Activated naive CD4-positive, alpha-beta T cell treated with anti-CD3 and anti-CD28 coated beads, Interleukin-2, amount 50 U/mL, for 24 hours (primary cell): ENCODE measurements around the gene MTOR.
"Not testable (repeated sequence)": the region's sequence is repeated elsewhere in the genome, so short reads cannot be mapped to it uniquely, and the experiment has no call there.

ENCODE experiments used
- H3K27ac Mint-ChIP-seq: one replicate; pipeline ENCODE4 v1.8.0; 2021; ENCODE audit warnings: mild to moderate bottlenecking, mixed read lengths
- H3K27me3 Mint-ChIP-seq: one replicate; pipeline ENCODE4 v1.8.0; 2021; ENCODE audit warnings: mixed read lengths
- H3K36me3 Mint-ChIP-seq: one replicate; pipeline ENCODE4 v1.8.0; 2021; ENCODE audit warnings: mixed read lengths
- H3K4me1 Mint-ChIP-seq: one replicate; pipeline ENCODE4 v1.8.0; 2021; ENCODE audit warnings: mixed read lengths
- H3K4me3 Mint-ChIP-seq: one replicate; pipeline ENCODE4 v1.8.0; 2021; ENCODE audit warnings: mild to moderate bottlenecking, mixed read lengths
- H3K9me3 Mint-ChIP-seq: one replicate; pipeline ENCODE4 v1.8.0; 2021; ENCODE audit warnings: mixed read lengths

MTOR gene

DNA sequence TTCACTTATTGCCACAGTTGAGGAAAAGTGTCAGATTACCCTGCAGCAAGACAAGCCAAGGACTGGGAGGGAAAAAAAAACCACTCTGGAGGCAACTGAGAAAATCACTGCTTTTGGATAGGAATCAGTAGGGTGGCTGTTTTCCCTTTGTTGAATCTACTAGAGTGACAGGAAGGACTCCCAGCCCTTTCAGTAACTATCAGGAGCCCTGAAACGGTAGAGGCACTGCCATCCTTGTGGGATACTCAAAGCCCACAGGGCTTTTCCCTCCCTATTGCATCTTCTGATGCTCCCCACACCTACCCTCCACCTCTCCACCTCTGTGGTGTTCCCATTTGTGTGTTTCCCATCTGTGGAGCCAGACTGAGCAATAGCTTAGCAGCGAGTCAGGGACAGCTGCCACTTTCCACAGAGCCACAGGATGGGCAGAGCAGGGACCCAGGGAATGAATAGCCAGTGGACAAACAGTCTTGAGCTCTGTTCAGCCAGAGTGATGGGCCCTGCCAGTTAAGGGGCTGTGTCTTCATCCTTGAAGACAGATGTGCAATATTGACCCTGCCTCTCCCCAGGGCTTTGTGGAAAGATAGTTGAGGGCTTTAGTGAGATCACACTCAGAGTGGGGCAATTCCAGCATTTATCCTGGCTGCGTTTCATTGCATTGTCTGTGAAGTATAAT, 24.5 kb upstream of the MTOR start:
- H3K27ac Mint-ChIP-seq: peak overlapping the region; percentile 86
- peaks cover 79% of the 10 kb centered on the region for H3K4me1 Mint-ChIP-seq
- no peaks in the 10 kb centered on the region for H3K9me3 Mint-ChIP-seq
- peak overlapping the region; percentile 33 for H3K4me3 Mint-ChIP-seq
- no peaks in the 10 kb centered on the region for H3K27me3 Mint-ChIP-seq
- peaks cover 23% of the 10 kb centered on the region for H3K36me3 Mint-ChIP-seq

DNA sequence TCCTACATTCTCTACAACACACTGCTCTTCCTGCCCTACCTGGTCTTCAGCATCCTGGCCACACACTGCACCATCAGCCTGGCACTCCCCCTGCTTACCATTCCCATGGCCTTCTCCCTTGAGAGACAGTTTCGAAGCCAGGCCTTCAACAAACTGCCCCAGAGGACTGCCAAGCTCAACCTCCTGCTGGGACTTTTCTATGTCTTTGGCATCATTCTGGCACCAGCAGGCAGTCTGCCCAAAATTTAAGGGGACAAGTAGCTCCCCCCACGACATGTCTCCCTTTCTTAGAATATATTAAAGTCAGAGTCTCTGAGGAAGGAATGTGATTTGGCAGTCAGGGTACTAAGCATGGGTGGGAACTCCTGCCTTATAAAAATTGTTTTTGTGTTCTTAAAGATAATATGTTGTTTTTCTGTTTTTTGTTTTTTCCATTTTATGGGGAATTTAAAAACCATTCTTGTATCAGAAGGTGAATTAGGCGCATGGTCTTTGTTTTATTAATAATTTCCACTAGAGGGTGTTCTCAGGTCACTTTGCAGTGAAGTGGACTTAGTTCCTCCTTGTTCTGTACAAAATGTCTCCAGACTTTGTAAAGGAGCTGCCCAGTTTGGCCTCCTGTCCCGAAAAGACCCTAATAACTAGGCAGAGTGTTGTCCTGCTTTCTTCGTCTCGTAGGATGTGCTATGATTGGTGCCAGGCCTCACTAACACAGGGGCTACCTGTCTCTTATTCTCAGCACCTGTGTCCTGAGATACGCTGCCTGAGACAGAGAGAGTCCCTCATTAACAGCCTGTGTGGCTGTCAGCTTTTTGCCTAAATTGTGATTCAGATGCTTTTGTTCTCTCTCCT, 23.8 kb upstream of the MTOR start:
- H3K36me3 Mint-ChIP-seq: peaks cover 22% of the 10 kb centered on the region
- peaks cover 79% of the 10 kb centered on the region for H3K4me1 Mint-ChIP-seq
- peak overlapping the region; percentile 64 for H3K4me3 Mint-ChIP-seq
- H3K27me3 Mint-ChIP-seq: no peaks in the 10 kb centered on the region
- no peaks in the 10 kb centered on the region for H3K9me3 Mint-ChIP-seq
- peak overlapping the region; percentile 86 for H3K27ac Mint-ChIP-seq

GRCh38 chr1:11284784-11285183, 22.4 kb upstream of the MTOR start:
- Mint-ChIP-seq H3K4me3 (peak overlapping the region; percentile 64), H3K4me1 (peaks cover 82% of the 10 kb centered on the region), H3K36me3 (peaks cover 23% of the 10 kb centered on the region), H3K27me3 (no peaks in the 10 kb centered on the region), H3K27ac (peak overlapping the region; percentile 83), H3K9me3 (no peaks in the 10 kb centered on the region)

- H3K4me1 Mint-ChIP-seq: peaks cover 83% of the 10 kb centered on the region
- H3K36me3 Mint-ChIP-seq: peaks cover 21% of the 10 kb centered on the region
- no peaks in the 10 kb centered on the region for H3K9me3 Mint-ChIP-seq
- no peaks in the 10 kb centered on the region for H3K27me3 Mint-ChIP-seq
- peak overlapping the region; percentile 59 for H3K27ac Mint-ChIP-seq
- H3K4me3 Mint-ChIP-seq: no peak overlapping the region
Observed at GRCh38 chr1:11283151-11283550, 20.8 kb upstream of the MTOR start.

DNA sequence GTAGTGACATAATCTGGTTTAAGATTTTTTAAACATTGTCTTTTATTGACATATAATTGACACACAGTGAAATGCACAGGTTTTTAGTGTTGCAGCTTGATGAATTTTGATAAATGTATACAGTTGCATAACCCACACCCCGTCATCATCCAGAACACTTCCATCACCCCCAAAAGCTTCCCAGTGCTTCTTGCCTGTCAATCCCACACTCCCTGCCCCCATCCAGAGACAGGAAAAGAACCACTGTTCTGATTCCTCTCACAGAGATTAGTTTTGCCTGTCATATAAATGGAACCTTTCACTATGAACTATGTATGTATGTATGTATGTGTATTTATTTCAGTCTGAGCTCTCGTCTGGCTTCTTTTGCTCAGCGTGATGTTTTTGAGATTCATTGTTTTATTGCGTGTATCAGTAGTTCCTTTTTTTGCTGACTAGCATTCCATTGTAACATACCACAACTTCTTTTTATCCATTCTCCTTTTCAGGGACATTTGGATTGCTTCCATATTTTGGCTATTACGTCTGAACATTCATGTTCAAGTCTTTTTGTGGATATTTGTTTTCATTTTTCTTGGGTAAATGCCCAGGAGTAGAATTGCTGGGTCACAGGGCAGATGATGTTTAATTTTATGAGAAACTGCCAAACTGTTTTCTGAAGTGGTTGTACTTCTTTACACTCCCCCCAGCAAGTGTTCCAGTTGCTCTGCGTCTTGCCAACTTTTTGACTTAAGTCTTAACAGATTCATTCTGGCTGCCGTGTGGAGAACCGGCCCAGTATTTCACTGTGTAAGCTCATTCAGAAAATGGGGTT, 19.4 kb upstream of the MTOR start:
- Mint-ChIP-seq H3K36me3 (peaks cover 23% of the 10 kb centered on the region), H3K4me3 (peak overlapping the region; percentile 57), H3K9me3 (no peaks in the 10 kb centered on the region), H3K27me3 (no peaks in the 10 kb centered on the region), H3K4me1 (peaks cover 82% of the 10 kb centered on the region), H3K27ac (peak overlapping the region; percentile 88)

DNA sequence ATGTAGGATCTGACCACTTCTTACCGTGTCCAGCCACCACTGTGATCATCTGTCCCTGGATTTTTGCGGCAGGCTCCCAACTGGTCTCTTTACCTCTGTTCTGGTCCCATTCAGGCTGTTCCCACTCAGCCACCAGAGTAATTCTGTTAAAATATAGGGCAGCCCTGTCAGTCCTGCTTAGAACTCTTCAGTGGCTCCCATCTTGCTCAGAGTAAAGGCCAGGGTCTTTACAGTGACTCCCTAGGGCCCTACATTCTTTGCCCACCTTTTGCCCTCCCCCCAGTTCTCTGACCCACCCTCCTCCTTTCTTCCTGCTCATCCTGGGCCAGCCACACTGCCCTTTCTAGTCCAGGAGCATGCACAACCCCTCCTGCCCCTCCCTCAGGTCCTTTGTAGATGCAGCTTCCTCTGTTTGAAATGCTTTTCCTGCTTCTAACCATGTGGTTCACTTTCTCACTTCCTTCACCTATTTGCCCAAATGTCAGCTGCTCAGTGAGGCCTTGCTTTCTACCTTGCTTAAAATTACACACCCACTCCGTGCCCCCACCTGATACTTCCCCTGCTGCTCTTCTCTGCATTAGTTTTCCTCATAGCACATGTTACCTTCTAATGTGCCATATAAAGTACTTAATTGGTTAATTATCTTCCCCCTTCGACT, 18.5 kb upstream of the MTOR start:
- Mint-ChIP-seq H3K36me3 (peaks cover 23% of the 10 kb centered on the region), H3K27ac (peak overlapping the region; percentile 88), H3K27me3 (no peaks in the 10 kb centered on the region), H3K4me3 (peak overlapping the region; percentile 57), H3K9me3 (no peaks in the 10 kb centered on the region), H3K4me1 (peaks cover 80% of the 10 kb centered on the region)

DNA sequence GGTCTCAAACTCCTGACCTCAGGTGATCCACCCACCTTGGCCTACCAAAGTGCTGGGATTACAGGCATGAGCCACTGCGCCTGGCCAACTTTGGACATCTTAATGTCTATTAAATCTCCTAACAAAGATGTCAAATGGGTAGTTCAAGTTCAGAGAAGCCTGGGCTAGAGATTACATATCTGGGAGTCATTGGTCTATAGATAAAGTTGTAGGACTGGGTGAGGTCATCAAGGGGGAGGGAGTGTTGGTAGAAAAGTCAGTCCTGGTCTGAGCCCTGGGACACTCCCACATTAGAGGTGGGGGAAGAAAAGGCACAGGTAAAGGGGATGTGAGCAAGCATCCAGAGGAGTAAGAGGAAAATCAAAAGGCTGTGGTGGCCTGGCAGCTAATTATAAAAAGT, 17.3 kb upstream of the MTOR start:
- H3K27ac Mint-ChIP-seq: peak overlapping the region; percentile 88
- H3K36me3 Mint-ChIP-seq: peaks cover 24% of the 10 kb centered on the region
- no peaks in the 10 kb centered on the region for H3K9me3 Mint-ChIP-seq
- no peaks in the 10 kb centered on the region for H3K27me3 Mint-ChIP-seq
- peak overlapping the region; percentile 13 for H3K4me3 Mint-ChIP-seq
- H3K4me1 Mint-ChIP-seq: peaks cover 80% of the 10 kb centered on the region

- no peak overlapping the region for H3K4me3 Mint-ChIP-seq
- peaks cover 24% of the 10 kb centered on the region for H3K36me3 Mint-ChIP-seq
- peak overlapping the region; percentile 25 for H3K27ac Mint-ChIP-seq
- H3K4me1 Mint-ChIP-seq: peaks cover 76% of the 10 kb centered on the region
- no peaks in the 10 kb centered on the region for H3K9me3 Mint-ChIP-seq
- H3K27me3 Mint-ChIP-seq: no peaks in the 10 kb centered on the region
Observed at GRCh38 chr1:11279152-11279551, 16.8 kb upstream of the MTOR start.

- no peaks in the 10 kb centered on the region for H3K27me3 Mint-ChIP-seq
- no peaks in the 10 kb centered on the region for H3K9me3 Mint-ChIP-seq
- H3K27ac Mint-ChIP-seq: peak overlapping the region; percentile 97
- peak overlapping the region; percentile 99 for H3K4me3 Mint-ChIP-seq
- H3K4me1 Mint-ChIP-seq: peaks cover 34% of the 10 kb centered on the region
- peaks cover 17% of the 10 kb centered on the region for H3K36me3 Mint-ChIP-seq
Observed at GRCh38 chr1:11273595-11274234, 11.4 kb upstream of the MTOR start.

- Mint-ChIP-seq H3K36me3 (peaks cover 14% of the 10 kb centered on the region), H3K4me3 (peak within 1 kb of the TSS; percentile 99), H3K27me3 (no peaks in the 10 kb centered on the region), H3K27ac (peak within 1 kb of the TSS; percentile 97), H3K4me1 (peaks cover 28% of the 10 kb centered on the region), H3K9me3 (no peaks in the 10 kb centered on the region)
Observed at GRCh38 chr1:11272832-11273594, 10.7 kb upstream of the MTOR start, which contains the start of gene UBIAD1. TSS of gene UBIAD1 (plus strand) at chr1:11273198. CDS start at chr1:11273532, 334 bp downstream.

DNA sequence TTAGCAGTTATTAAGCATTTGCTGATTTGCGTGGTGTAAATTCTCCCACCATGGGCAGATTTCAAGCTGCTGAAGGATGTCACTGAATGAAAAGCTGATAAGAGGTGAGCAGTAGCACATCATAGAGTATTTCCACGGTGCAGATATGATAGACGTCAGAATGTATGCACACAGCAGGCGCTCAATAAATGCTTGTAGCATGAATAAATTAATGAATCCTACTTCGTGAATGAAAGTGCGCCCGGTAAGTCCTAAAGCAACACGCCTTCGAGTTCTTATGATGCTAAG, 10.1 kb upstream of the MTOR start:
- H3K4me3 Mint-ChIP-seq: peak overlapping the region; percentile 68
- no peaks in the 10 kb centered on the region for H3K9me3 Mint-ChIP-seq
- peaks cover 24% of the 10 kb centered on the region for H3K4me1 Mint-ChIP-seq
- H3K36me3 Mint-ChIP-seq: peaks cover 11% of the 10 kb centered on the region
- H3K27ac Mint-ChIP-seq: no peak overlapping the region
- H3K27me3 Mint-ChIP-seq: no peaks in the 10 kb centered on the region

DNA sequence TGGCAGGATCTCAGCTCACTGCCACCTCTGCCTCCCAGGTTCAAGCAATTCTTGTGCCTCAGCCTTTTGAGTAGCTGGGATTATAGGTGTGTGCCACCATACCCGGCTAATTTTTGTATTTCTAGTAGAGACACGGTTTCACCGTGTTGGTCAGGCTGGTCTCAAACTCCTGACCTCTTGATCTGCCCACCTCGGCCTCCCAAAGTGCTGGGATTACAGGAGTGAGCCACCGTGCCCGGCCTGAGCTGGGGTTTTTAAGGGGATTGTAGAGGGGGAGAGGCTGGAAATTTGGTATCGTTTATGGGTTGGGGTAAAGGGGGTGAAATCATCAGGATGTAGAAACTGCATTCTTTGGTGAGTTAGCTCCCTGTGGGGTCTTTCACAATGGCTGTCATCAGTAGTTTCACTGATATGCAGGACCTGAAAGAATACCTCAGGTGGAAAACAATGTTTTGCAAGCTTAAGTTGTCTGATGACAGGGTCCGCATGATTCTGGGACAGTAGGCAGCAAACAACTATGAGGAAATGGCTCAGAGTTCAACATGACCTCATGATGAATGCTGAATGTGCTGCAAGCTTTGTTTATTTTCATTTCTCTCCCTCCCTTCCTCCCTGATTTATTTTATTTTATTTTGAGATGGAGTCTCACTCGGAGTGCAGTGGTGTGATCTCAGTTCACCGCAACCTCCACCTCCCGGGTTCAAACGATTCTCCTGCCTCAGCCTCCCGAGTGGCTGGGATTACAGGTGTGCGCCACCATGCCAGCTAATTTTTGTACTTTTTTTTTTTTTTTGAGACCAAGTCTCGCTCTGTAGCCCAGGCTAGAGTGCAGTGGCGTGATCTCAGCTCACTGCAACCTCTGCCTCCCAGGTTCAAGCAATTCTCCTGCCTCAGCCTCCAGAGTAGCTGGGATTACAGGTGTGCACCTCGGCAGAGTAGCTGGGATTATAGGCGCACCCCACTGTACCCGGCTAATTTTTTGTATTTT, 5.3 kb upstream of the MTOR start:
- not testable (repeated sequence) for H3K9me3 Mint-ChIP-seq, H3K36me3 Mint-ChIP-seq, H3K4me1 Mint-ChIP-seq, H3K4me3 Mint-ChIP-seq, H3K27me3 Mint-ChIP-seq, H3K27ac Mint-ChIP-seq

GRCh38 chr1:11266268-11267074, 4.1 kb upstream of the MTOR start:
- no peak overlapping the region for H3K4me3 Mint-ChIP-seq
- no peaks in the 10 kb centered on the region for H3K27me3 Mint-ChIP-seq
- no peak overlapping the region for H3K27ac Mint-ChIP-seq
- H3K9me3 Mint-ChIP-seq: no peaks in the 10 kb centered on the region
- H3K36me3 Mint-ChIP-seq: peaks cover 2% of the 10 kb centered on the region
- H3K4me1 Mint-ChIP-seq: peaks cover 9% of the 10 kb centered on the region
